Keratinocyte (primary cell): ENCODE measurements around the gene IRX4.

ENCODE experiments used
- CTCF ChIP-seq, 3 experiments: IDR thresholded peaks in 1 of 3; conservative IDR thresholded peaks in 1 of 3; optimal IDR thresholded peaks in 1 of 3; 2 replicates in 2 of 3; 3 replicates in 1 of 3; pipeline versions ENCODE3 to v1.5.1; 2011; ENCODE audit warnings: low read length in 3 of 3, mild to moderate bottlenecking in 3 of 3, moderate library complexity in 2 of 3, control low read depth in 1 of 3, inconsistent platforms in 1 of 3; ENCODE audit not compliant: insufficient read depth in 2 of 3; ENCODE audit errors: extremely low read depth in 1 of 3
- EZH2 ChIP-seq: IDR thresholded peaks from one replicate; pipeline ENCODE4 v1.6.1; 2012; ENCODE audit warnings: inconsistent platforms, mild to moderate bottlenecking, low read length, moderate library complexity

GRCh38 chr5:1891391-1891790, 8.7 kb upstream of the IRX4 start:
- no peak for TF ChIP-seq CTCF (optimal IDR thresholded peaks at IDR 0.05 in 1 of 3, IDR thresholded peaks at IDR 0.05 in 1 of 3, conservative IDR thresholded peaks at IDR 0.05 in 1 of 3; ENCODE audit: extremely low read depth in 1 of 3, insufficient read depth in 2 of 3, low read length in 3 of 3)
- TF ChIP-seq EZH2 = no peak
